ENCODE measurements around the gene RNASE4.

DNA sequence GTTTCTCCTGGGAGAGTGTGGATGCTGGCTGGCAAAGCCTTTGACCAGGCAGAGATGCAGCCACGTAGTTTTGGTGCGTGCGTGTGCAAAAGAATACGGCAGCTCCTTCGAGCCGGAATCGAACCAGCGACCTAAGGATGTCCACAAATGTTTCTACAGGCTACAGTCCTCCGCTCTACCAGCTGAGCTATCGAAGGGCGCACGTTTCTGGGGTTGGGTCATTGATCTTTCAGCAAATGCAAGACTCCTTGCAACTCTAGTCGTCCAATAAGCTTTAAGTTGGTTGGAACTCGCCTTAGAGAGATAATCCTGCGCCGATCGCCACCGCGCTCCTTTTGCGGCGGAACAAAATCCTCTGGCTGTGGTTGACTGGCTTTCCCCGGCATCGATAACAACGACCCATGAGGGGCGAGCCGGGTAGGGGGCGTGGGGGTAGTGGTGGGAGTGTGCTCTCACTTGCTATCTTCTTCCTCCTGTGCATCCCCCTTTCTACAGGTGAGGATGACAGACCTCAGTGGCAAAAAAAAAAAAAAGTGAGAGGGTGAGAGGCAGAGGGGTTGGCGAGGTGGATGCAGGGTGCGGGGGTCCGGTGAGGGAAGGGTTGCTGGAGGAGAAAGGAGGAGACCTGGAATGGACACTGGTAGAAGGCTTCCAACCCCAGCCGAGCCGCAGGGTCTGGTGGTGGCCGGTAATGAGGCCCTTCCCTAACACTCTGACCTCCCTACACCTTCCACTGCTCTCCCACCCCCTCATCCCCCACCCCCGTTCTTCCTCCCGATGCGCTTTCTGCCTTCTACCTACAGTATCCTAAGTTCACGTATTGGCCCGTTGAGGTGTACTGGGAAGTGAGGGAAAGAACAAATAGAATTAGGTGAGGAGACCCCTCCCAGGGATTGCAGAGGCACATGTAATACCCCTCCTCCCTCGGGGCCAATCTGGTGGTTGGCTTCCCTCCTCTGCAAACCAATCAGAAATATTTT lies 31.1 kb upstream of the RNASE4 start:
- TF ChIP-seq CTCF (IDR thresholded peaks at IDR 0.05 in 8 of 11, conservative IDR thresholded peaks at IDR 0.05 in 3 of 11), result no peak
- TF ChIP-seq POLR2AphosphoS5 (IDR thresholded peaks at IDR 0.05), result no peak
